Measurements from ENCODE around the gene CCDC83. TPM values are rescaled to one million over a fixed set of nuclear protein-coding genes. Genes with fewer than 3 reads are reported as not detected.
"Not testable (repeated sequence)": the region's sequence is repeated elsewhere in the genome, so short reads cannot be mapped to it uniquely, and the experiment has no call there.

Gene CCDC83
- total and polyA plus RNA-seq, 12 donors: not detected

DNA sequence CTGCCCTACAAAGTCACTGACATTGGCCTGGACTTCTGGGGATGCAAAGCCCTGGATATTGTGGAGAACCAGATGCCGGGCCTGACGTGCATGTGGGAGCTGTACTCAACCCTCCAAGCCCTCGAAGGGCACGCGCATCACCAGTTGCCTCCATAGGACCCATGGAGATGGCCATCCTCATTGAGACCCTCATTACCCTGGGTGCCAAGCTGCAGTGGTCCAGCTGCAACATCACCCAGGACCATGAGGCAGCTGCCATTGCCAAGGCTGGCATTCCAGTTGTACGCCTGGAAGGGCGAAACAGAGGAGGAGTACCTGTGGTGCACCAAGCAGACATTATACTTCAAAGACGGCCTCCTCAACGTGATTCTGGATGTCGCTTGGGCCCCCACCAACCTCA, 1.9 kb downstream of the CCDC83 start:
- ATAC-seq (no peak), DNase-seq (no peak)
- Histone ChIP-seq H3K27me3 (no peaks in the 10 kb centered on the region), H3K36me3 (no peaks in the 10 kb centered on the region), H3K4me1 (peaks cover 0 to 18% (median 8%) of the 10 kb centered on the region in 9 donors), H3K27ac (no peak overlapping the region), H3K9me3 (peaks cover 0 to 7% (median 0%) of the 10 kb centered on the region in 11 donors), H3K4me3 (no peak overlapping the region)
- intact Hi-C loops (cut with DNase I): loop anchor here in 9 of 10 donors (5.0 to 10.0 kb wide), 15 partner anchors 78 to 958 kb away; partner anchors contain the start of genes HIKESHI (in 1 of the 9) and PICALM (in 1 of the 9)
- 89 to 93% methylated on average over 10 of the region's 10 CpGs for WGBS, 2 donors
- TF ChIP-seq, protein P1, sequence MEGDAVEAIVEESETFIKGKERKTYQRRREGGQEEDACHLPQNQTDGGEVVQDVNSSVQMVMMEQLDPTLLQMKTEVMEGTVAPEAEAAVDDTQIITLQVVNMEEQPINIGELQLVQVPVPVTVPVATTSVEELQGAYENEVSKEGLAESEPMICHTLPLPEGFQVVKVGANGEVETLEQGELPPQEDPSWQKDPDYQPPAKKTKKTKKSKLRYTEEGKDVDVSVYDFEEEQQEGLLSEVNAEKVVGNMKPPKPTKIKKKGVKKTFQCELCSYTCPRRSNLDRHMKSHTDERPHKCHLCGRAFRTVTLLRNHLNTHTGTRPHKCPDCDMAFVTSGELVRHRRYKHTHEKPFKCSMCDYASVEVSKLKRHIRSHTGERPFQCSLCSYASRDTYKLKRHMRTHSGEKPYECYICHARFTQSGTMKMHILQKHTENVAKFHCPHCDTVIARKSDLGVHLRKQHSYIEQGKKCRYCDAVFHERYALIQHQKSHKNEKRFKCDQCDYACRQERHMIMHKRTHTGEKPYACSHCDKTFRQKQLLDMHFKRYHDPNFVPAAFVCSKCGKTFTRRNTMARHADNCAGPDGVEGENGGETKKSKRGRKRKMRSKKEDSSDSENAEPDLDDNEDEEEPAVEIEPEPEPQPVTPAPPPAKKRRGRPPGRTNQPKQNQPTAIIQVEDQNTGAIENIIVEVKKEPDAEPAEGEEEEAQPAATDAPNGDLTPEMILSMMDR (IDR thresholded peaks at IDR 0.05): no peak

DNA sequence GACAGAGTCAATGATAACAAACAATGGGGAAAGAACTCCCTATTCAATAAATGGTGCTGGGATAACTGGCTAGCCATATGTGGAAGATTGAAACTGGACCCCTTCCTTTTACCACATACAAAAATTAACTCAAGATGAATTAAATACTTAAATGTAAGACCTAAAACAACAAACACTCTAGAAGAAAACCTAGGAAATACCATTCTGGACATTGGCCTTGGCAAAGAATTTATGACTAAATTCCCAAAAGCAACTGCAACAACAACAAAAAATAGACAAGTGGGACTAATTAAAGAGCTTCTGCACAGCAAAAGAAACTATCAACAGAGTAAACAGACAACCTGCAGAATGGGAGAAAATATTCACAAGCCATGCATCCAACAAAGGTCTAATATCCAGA, 4.4 kb downstream of the CCDC83 start:
- intact Hi-C loops (cut with DNase I): loop anchor here in 9 of 10 donors (5.0 to 10.0 kb wide), 15 partner anchors 75 to 955 kb away; partner anchors contain the start of genes HIKESHI (in 1 of the 9) and PICALM (in 1 of the 9)
- H3K4me3 ChIP-seq, H3K9me3 ChIP-seq, H3K27me3 ChIP-seq, H3K27ac ChIP-seq, ATAC-seq, DNase-seq, H3K36me3 ChIP-seq: not testable (repeated sequence)
- H3K4me1 ChIP-seq: peaks cover 0 to 10% (median 7%) of the 10 kb centered on the region in 9 donors

DNA sequence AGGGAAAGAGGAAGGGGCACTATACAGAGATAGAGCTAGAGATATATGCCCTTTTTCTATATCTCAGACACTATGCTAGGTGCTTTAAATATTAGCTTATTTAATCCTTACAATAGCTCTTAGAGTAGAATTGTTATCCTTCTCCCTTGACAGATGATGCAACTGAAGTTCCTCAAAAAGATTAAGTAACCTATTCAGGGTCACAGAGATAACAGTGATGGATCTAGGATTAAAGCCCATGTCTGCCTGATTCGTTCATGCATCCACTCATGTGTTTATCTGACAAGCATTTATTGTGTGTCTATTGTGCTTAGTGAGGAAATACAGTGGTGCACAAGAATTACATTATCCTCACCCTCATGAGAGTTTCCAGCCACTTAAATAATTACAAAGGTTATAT, 8.7 kb downstream of the CCDC83 start:
- no peaks in the 10 kb centered on the region for H3K4me1 ChIP-seq
- no peak overlapping the region for H3K27ac ChIP-seq
- ATAC-seq (no peak), DNase-seq (no peak)
- no peak overlapping the region for H3K4me3 ChIP-seq
- TF ChIP-seq, protein P1 (IDR thresholded peaks at IDR 0.05): no peak
- no peaks in the 10 kb centered on the region for H3K36me3 ChIP-seq
- peaks cover 0 to 4% (median 0%) of the 10 kb centered on the region in 11 donors for H3K9me3 ChIP-seq
- WGBS, 2 donors: 44 to 48% methylated on average over 1 of the region's 1 CpG
- intact Hi-C loops (cut with DNase I): loop anchor here in 1 of 10 donors (10.0 kb wide), 1 partner anchor 351 kb away; no protein-coding TSS in a partner anchor
- no peaks in the 10 kb centered on the region for H3K27me3 ChIP-seq

DNA sequence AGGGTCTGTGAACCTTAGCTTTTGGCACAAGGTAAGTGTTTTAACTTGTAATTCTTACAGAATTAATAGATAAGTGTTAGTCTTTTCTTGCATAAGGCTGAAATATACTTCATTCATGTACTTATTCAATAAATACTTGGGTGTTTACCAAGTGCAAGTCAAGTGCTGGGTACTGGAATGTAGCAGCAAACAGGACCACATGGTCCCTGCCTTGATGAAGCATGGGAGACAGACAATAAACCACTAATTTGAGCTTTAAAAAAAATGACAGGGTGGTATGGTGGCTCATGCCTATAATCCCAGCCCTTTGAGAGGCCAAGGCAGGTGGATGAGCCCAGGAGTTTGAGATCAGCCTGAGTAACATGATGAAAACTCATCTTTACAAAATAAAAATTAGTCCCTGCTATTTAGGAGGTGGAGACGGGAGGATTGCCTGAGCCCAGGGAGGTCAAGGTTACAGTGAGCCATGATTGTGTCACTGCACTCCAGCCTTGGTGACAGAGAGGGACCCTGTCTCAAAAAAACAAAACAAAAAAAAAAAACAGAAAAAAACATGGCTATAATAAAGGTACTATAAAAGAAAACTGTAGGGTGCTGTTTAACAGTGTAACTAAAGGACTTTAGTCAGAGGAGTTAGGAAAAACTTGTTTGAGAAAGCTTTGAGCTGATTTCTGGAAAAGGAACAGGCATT, 11.1 kb downstream of the CCDC83 start:
- ATAC-seq (no peak), DNase-seq (no peak)
- Histone ChIP-seq H3K27ac (no peak overlapping the region), H3K4me1 (no peaks in the 10 kb centered on the region), H3K9me3 (no peaks in the 10 kb centered on the region), H3K27me3 (no peaks in the 10 kb centered on the region), H3K36me3 (no peaks in the 10 kb centered on the region), H3K4me3 (no peak overlapping the region)
- intact Hi-C loops (cut with DNase I): loop anchor here in 1 of 10 donors (10.0 kb wide), 1 partner anchor 349 kb away; no protein-coding TSS in a partner anchor
- TF ChIP-seq, protein P1 (IDR thresholded peaks at IDR 0.05): no peak
- 82 to 89% methylated on average over 1 of the region's 1 CpG for WGBS, 2 donors

DNA sequence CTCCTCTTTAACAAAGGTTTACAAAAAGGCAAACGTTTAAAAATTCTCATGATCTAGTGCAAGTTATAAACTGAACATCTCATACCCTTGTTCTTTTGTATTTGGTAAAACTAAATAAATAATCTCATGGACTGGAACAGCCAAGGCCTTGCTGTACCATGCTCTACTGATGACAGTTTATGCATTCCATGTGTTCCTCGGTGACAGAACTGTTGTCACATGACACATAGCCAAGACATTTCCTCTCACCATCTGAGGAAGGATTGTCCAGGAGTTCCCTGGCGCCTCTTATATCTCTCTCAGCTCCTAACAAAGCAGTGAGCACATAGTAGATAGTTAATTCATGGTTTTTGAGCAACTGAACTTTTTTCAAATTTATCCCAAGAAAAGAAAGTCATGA, 12.6 kb downstream of the CCDC83 start:
- Histone ChIP-seq H3K4me1 (no peaks in the 10 kb centered on the region), H3K9me3 (no peaks in the 10 kb centered on the region), H3K27ac (no peak overlapping the region), H3K4me3 (no peak overlapping the region), H3K27me3 (no peaks in the 10 kb centered on the region), H3K36me3 (no peaks in the 10 kb centered on the region)
- ATAC-seq: no peak
- intact Hi-C loops (cut with DNase I): loop anchor here in 1 of 10 donors (10.0 kb wide), 1 partner anchor 347 kb away; no protein-coding TSS in a partner anchor
- no peak for DNase-seq
- WGBS, 2 donors: 37 to 46% methylated on average over 3 of the region's 3 CpGs
- TF ChIP-seq, protein P1 (IDR thresholded peaks at IDR 0.05): no peak
